HEK293 (cell line): ENCODE data around the gene PTTG1.
A peak's percentile ranks its signal among the peaks of the same experiment; 100 is the strongest.

Experiments
- ATF2 ChIP-seq: fragments of 450-650 bp; formaldehyde crosslinking; IDR thresholded peaks from 2 replicates; pipeline ENCODE4 v1.5.1; 2016; ENCODE audit warnings: missing biosample characterization, missing genetic modification characterization, low read depth
- EGR2 ChIP-seq: fragments of 450-650 bp; formaldehyde crosslinking; IDR thresholded peaks from 2 replicates; pipeline ENCODE4 v1.5.1; 2016; ENCODE audit warnings: low read depth, missing biosample characterization, missing genetic modification characterization
- ELK4 ChIP-seq: IDR thresholded peaks from 2 replicates; pipeline ENCODE4 v1.6.1; 2011; ENCODE audit warnings: mild to moderate bottlenecking, low read depth, low read length, borderline replicate concordance
- IKZF3 ChIP-seq: fragments of 450-650 bp; IDR thresholded peaks from 2 replicates; pipeline ENCODE4 v1.5.0; 2018; ENCODE audit warnings: missing biosample characterization, mild to moderate bottlenecking, missing genetic modification characterization, moderate library complexity
- KLF10 ChIP-seq: fragments of 450-650 bp; IDR thresholded peaks from 2 replicates; pipeline ENCODE4 v1.5.1; 2018; ENCODE audit warnings: missing biosample characterization, mild to moderate bottlenecking, missing genetic modification characterization
- KLF8 ChIP-seq: fragments of 450-650 bp; formaldehyde crosslinking; IDR thresholded peaks from 2 replicates; pipeline ENCODE4 v1.5.1; 2016; ENCODE audit warnings: missing biosample characterization, missing genetic modification characterization
- RBAK ChIP-seq: fragments of 450-650 bp; formaldehyde crosslinking; IDR thresholded peaks from 2 replicates; pipeline ENCODE4 v1.5.1; 2016; ENCODE audit warnings: missing biosample characterization, missing genetic modification characterization
- SALL2 ChIP-seq: fragments of 450-650 bp; formaldehyde crosslinking; IDR thresholded peaks from 2 replicates; pipeline ENCODE4 v1.5.0; 2017; ENCODE audit warnings: missing biosample characterization, mild to moderate bottlenecking, missing genetic modification characterization, borderline replicate concordance
- ZBTB17 ChIP-seq: fragments of 450-650 bp; formaldehyde crosslinking; IDR thresholded peaks from 2 replicates; pipeline ENCODE4 v1.5.1; 2016; ENCODE audit warnings: missing biosample characterization, missing genetic modification characterization
- ZBTB20 ChIP-seq: fragments of 450-650 bp; formaldehyde crosslinking; IDR thresholded peaks from 2 replicates; pipeline ENCODE4 v1.5.1; 2016; ENCODE audit warnings: missing biosample characterization, missing genetic modification characterization
- ZFP37 ChIP-seq: fragments of 450-650 bp; formaldehyde crosslinking; IDR thresholded peaks from 2 replicates; pipeline ENCODE4 v1.5.1; 2016; ENCODE audit warnings: missing biosample characterization, missing genetic modification characterization
- ZNF10 ChIP-seq: fragments of 450-650 bp; formaldehyde crosslinking; IDR thresholded peaks from 2 replicates; pipeline ENCODE4 v1.5.1; 2017; ENCODE audit warnings: missing biosample characterization, missing genetic modification characterization
- ZNF169 ChIP-seq: fragments of 450-650 bp; formaldehyde crosslinking; IDR thresholded peaks from 2 replicates; pipeline ENCODE4 v1.5.1; 2016; ENCODE audit warnings: missing biosample characterization, missing genetic modification characterization
- ZNF174 ChIP-seq: fragments of 450-650 bp; formaldehyde crosslinking; IDR thresholded peaks from 2 replicates; pipeline ENCODE4 v1.5.0; 2017; ENCODE audit warnings: missing biosample characterization, mild to moderate bottlenecking, missing genetic modification characterization
- ZNF19 ChIP-seq: fragments of 450-650 bp; formaldehyde crosslinking; IDR thresholded peaks from 2 replicates; pipeline ENCODE4; 2016; ENCODE audit warnings: missing biosample characterization, missing genetic modification characterization, low read depth
- ZNF223 ChIP-seq: fragments of 450-650 bp; formaldehyde crosslinking; IDR thresholded peaks from 2 replicates; pipeline ENCODE4 v1.5.1; 2016; ENCODE audit warnings: missing biosample characterization, missing genetic modification characterization
- ZNF280D ChIP-seq: fragments of 450-650 bp; formaldehyde crosslinking; IDR thresholded peaks from 2 replicates; pipeline ENCODE4 v1.5.1; 2016; ENCODE audit warnings: missing biosample characterization, missing genetic modification characterization
- ZNF292 ChIP-seq: fragments of 450-650 bp; formaldehyde crosslinking; IDR thresholded peaks from 2 replicates; pipeline ENCODE4 v1.5.1; 2016; ENCODE audit warnings: low read depth, missing biosample characterization, missing genetic modification characterization, borderline replicate concordance
- ZNF341 ChIP-seq: fragments of 450-650 bp; formaldehyde crosslinking; IDR thresholded peaks from 2 replicates; pipeline ENCODE4; 2016; ENCODE audit warnings: low read depth, missing biosample characterization, missing genetic modification characterization
- ZNF426 ChIP-seq: fragments of 450-650 bp; formaldehyde crosslinking; IDR thresholded peaks from 2 replicates; pipeline ENCODE4 v1.5.1; 2017; ENCODE audit warnings: missing biosample characterization, missing genetic modification characterization, mild to moderate bottlenecking, inconsistent platforms, moderate library complexity
- ZNF433 ChIP-seq: fragments of 450-650 bp; formaldehyde crosslinking; IDR thresholded peaks from 2 replicates; pipeline ENCODE4 v1.5.1; 2016; ENCODE audit warnings: missing biosample characterization, missing genetic modification characterization, low read depth
- ZNF473 ChIP-seq: fragments of 450-650 bp; formaldehyde crosslinking; IDR thresholded peaks from 2 replicates; pipeline ENCODE4 v1.5.1; 2017; ENCODE audit warnings: missing biosample characterization, missing genetic modification characterization
- ZNF48 ChIP-seq: fragments of 450-650 bp; formaldehyde crosslinking; IDR thresholded peaks from 2 replicates; pipeline ENCODE4 v1.5.1; 2016; ENCODE audit warnings: missing biosample characterization, missing genetic modification characterization
- ZNF488 ChIP-seq: fragments of 450-650 bp; formaldehyde crosslinking; IDR thresholded peaks from 2 replicates; pipeline ENCODE4 v1.5.1; 2016; ENCODE audit warnings: missing biosample characterization, missing genetic modification characterization
- ZNF530 ChIP-seq: fragments of 450-650 bp; formaldehyde crosslinking; IDR thresholded peaks from 2 replicates; pipeline ENCODE4 v1.5.1; 2016; ENCODE audit warnings: low read depth, missing biosample characterization, missing genetic modification characterization
- ZNF561 ChIP-seq: fragments of 450-650 bp; IDR thresholded peaks from 2 replicates; pipeline ENCODE4 v1.5.1; 2018; ENCODE audit warnings: missing biosample characterization, missing genetic modification characterization, borderline replicate concordance
- ZNF639 ChIP-seq: fragments of 450-650 bp; formaldehyde crosslinking; IDR thresholded peaks from 2 replicates; pipeline ENCODE4 v1.5.1; 2016; ENCODE audit warnings: missing biosample characterization, missing genetic modification characterization
- ZNF76 ChIP-seq: fragments of 450-650 bp; formaldehyde crosslinking; IDR thresholded peaks from 2 replicates; pipeline ENCODE4; 2016; ENCODE audit warnings: low read depth, missing biosample characterization, missing genetic modification characterization, borderline replicate concordance
- ZNF843 ChIP-seq: fragments of 450-650 bp; formaldehyde crosslinking; IDR thresholded peaks from 2 replicates; pipeline ENCODE4 v1.5.1; 2016; ENCODE audit warnings: missing biosample characterization, missing genetic modification characterization
- ZSCAN16 ChIP-seq: fragments of 450-650 bp; formaldehyde crosslinking; IDR thresholded peaks from 2 replicates; pipeline ENCODE4 v1.5.1; 2016; ENCODE audit warnings: missing biosample characterization, missing genetic modification characterization
- ZSCAN5A ChIP-seq: fragments of 450-650 bp; formaldehyde crosslinking; IDR thresholded peaks from 2 replicates; pipeline ENCODE4 v1.5.1; 2016; ENCODE audit warnings: missing biosample characterization, missing genetic modification characterization
- ZXDB ChIP-seq: fragments of 450-650 bp; formaldehyde crosslinking; IDR thresholded peaks from 2 replicates; pipeline ENCODE4 v1.5.1; 2016; ENCODE audit warnings: missing biosample characterization, missing genetic modification characterization

Gene PTTG1

GRCh38 chr5:160421625-160422258, at the start of gene PTTG1 (continued):
- TF ChIP-seq ZSCAN5A (tag by site-specific recombination) (no peak), ZNF433 (tag by site-specific recombination) (no peak), SALL2 (tag by site-specific recombination) (no peak), ZNF10 (peak; percentile 49; the same call in 1 of the 2 replicates), ZNF280D (tag by site-specific recombination) (no peak), ZNF561 (tag by site-specific recombination) (no peak), ZNF843 (tag by site-specific recombination) (no peak), ZNF223 (tag by site-specific recombination) (no peak), ZNF426 (tag by site-specific recombination) (no peak), ZBTB20 (tag by site-specific recombination) (no peak; the same call in 1 of the 2 replicates), ZNF488 (tag by site-specific recombination) (no peak), ZFP37 (tag by site-specific recombination) (peak; percentile 60; the same call in 1 of the 2 replicates), ZNF76 (tag by site-specific recombination) (no peak), ATF2 (tag by site-specific recombination) (no peak), ZNF341 (tag by site-specific recombination) (no peak), ELK4 (no peak), ZNF19 (no peak), KLF8 (peak; percentile 28; the same call in 1 of the 2 replicates), ZNF639 (tag by site-specific recombination) (no peak), IKZF3 (tag by site-specific recombination) (no peak), RBAK (tag by site-specific recombination) (no peak), ZBTB17 (tag by site-specific recombination) (peak; percentile 67), ZNF530 (tag by site-specific recombination) (no peak), KLF10 (no peak), ZNF473 (tag by site-specific recombination) (no peak), ZNF169 (no peak), ZNF48 (tag by site-specific recombination) (no peak), ZXDB (tag by site-specific recombination) (peak; percentile 65), ZNF174 (tag by site-specific recombination) (no peak), ZSCAN16 (tag by site-specific recombination) (no peak; the same call in 1 of the 2 replicates), ZNF292 (tag by site-specific recombination) (no peak), EGR2 (tag by site-specific recombination) (no peak)
